ENCODE data around the gene PTPN18.
"Not testable (repeated sequence)": the region's sequence is repeated elsewhere in the genome, so short reads cannot be mapped to it uniquely, and the experiment has no call there.

The PTPN18 gene, protein sequence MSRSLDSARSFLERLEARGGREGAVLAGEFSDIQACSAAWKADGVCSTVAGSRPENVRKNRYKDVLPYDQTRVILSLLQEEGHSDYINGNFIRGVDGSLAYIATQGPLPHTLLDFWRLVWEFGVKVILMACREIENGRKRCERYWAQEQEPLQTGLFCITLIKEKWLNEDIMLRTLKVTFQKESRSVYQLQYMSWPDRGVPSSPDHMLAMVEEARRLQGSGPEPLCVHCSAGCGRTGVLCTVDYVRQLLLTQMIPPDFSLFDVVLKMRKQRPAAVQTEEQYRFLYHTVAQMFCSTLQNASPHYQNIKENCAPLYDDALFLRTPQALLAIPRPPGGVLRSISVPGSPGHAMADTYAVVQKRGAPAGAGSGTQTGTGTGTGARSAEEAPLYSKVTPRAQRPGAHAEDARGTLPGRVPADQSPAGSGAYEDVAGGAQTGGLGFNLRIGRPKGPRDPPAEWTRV

DNA sequence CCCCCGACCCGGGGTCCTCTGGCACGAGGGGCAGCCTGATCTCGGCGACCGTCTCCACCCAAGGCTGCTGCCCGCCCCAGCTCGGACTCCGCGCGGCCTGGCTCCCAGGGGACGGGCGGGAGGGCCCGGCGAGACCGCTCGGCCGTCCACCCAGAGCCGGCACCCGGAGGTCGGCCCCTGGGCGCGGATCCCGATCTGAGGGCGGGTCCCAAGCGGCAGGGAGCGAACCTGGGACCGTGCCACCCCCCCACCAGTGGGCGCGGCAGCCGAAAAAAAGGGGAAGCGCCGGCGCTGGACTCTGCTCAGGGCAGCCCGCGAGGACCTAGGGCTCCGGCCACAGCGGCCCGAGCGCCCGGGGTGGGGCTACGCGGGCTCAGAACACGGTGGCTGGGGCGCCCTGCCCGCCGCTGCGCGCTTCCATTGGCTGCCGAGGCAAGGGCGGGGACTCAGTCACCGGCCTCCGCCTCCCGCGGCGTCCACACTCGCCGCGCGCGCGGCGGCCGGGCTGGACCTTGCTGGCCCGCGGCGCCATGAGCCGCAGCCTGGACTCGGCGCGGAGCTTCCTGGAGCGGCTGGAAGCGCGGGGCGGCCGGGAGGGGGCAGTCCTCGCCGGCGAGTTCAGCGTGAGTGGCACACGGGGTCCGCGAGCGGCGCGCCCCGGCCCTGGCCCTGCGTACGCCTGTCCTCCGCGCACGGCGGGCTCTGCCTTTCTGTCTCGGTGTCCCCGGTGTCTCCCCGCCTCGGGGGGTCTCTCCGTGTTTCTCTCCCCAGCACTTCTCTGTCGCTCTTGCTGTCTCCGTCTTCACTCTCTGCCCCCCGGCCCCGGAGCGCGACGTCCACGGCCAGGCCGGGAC is at the start of gene PTPN18:
TSS of gene PTPN18 (plus strand) at position 479 of the 854 bp plus-strand sequence. CDS start at position 531, 52 bp downstream.
- DNase-seq (ENCODE audit: low spot score), result peak; percentile 74

DNA sequence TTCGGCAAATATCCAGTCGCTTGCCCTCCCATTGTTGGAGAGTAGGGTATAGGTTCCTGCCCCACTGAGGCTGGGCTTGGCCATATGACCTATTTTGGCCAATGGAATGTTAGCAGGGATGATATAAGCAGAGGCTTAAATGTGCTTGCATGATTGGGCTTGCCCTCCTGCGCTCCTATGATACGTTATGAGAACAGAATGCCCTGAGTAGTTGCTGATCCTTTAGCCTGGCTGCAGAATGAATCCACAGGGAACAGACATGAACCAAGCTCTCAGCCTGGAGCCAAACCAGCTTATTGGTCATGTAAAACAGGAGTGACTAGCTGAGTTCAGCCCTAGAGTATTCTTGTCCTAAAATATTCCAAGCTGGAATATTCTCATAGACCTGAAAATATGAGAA is 48.0 kb upstream of the PTPN18 start:
- no peak for DNase-seq (ENCODE audit: low spot score)

DNA sequence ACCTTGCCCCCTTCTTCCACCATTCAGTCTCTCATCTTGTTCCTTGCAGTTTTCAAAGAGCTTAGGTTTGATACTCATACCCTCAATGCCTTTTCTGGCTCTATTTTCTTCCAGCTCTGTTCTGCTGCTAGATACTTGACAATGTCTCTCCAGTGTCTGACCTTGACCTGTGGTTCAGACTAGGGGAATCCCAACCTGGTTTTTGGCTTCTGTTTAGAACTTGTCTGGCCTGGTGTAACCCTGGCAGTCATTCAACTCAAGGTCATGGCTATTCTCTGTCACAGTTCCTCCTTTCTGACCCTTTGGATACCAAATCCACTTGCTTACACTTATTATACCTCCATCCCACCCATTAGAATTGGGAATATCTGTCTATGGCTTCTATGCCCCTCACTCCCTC is 45.0 kb upstream of the PTPN18 start:
- no peak for DNase-seq (ENCODE audit: low spot score)

DNA sequence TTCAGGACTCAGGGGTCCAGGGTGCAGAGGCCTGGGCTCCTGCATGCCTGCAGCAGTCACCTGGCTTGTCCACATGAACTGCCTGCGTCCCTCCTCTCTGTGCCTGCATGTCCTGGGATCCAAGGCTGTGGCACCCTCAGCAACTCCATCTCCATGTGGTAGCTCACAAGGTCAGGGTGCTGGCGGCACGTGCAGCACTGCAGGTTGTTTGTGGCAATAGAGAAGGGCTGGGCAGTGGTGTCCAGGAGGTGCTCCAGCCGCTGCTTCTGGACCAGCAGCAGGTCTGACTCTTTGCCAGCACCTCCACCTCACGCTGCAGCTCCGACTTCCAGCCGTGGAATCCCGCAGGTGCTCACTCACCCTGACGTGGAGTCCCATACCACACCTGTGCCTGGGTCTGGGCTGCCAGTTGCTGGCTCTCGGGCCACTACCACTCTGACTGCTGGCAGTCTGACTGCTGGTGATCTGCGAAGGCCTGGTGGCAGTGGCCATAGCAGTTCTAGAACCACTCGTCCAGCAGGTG is 42.0 kb upstream of the PTPN18 start:
- DNase-seq (ENCODE audit: low spot score), result no peak

DNA sequence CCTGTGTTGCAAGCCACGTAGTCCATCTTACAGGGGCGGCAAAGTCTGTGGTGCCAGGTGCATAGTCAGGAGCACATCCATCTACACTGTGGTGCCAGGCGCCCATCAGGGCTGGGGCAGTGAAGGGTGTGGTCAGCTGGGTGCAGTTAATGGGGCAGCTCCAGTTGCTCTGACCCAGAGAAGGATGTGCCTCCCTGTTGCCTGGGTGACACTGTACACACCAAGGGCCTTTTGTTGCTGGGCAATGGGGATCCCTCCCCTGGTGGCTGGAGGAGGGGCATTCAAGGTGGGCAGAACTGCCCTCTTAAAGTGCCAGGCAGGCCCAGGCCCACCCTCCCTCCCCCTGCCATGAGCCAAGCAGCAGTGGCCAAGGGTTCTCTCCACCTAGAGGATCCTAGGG is 41.5 kb upstream of the PTPN18 start:
- no peak for DNase-seq (ENCODE audit: low spot score)

DNA sequence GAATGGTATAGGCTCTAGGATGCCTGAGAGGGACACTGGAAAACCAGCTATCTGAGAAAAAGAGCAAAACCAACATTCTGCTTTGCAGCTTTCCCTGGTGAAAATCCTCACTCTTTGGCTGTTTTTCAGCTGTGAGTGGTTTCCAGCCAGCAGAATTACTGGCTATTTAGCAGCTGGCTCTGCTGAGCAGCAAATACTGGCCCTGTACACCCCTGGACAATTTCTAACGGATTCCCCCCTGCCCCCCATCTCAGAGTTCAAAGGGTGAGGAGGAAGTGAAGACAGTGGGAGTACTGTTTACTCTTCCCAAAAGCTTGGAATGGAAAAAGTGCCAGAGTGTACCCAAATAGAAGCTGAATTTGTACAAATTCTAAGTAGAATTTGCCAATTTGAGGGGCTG is 39.3 kb upstream of the PTPN18 start:
- DNase-seq (ENCODE audit: low spot score), result no peak

DNA sequence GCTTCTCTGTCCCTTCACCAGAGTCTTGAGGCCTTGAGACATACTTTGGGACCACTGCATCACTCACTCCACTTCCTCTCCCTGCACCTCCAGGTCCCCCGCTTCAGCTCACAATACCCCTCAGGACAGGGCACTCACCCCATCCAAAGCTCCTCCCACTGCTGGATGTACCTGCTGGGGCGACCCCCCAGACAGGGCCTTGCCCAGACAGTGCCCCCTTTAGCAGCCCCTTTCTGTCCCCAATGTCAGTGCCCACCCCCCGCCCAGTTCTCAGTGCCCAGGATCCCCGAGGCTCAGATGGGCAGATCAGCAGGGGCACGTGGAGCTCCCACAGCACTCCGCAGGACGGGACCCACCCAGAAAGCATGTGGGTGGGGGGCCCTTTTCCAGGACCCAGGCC is 37.0 kb upstream of the PTPN18 start:
- DNase-seq (ENCODE audit: low spot score), result no peak

DNA sequence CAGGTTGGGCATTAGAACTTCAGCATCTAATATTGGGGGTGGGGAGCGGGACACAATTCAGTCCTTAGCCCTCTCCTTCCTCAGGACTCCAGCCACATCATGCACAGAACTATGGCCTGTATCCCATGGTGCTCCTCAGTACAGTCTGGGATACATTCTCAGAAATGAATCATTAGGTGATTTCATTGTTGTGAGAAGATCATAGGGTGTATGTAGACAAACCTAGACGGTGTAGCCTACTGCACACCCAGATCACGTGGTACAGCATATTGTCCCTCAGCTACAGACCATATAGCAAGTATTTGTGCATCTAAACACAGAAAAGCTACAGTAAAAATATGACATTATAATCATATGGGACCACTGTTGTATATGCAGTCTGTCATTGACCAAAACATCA is 36.3 kb upstream of the PTPN18 start:
- no peak for DNase-seq (ENCODE audit: low spot score)

DNA sequence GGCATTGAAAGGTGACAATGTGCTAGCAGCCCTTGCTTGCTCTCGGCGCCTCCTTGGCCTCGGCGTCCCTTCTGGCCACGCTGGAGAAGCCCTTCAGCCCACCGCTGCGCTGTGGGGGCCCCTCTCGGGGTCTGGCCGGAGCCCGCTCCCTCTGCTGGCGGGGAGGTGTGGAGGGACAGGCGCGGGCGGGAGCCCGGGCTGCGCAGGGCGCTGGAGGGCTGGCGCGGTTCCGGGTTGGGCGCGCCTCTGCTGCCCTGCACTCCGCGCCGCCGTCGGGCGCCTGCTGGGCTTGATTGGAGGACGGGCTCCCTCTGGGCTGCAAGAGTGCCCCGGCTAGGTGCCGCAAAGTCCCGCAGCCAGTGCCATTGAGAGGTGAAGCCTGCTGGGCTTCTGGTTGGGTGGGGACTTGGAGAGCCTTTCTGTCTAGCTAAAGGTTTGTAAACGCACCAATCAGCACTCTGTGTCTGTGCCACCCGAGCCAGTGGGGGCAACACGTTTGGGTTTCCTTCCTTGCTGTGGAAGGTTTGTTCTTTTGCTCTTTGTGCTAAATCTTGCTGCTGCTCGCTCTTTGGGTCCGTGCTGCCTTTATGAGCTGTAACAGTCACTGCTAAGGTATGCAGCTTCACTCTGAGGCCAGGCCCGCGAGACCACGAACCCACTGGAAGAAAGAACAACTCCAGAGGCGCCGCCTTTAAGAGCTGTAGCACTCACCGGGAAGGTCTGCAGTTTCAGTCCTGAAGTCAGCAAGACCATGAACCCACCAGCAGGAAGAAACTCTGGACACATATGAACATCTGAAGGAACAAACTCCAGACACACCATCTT is 27.9 kb upstream of the PTPN18 start:
- no peak for DNase-seq (ENCODE audit: low spot score)

DNA sequence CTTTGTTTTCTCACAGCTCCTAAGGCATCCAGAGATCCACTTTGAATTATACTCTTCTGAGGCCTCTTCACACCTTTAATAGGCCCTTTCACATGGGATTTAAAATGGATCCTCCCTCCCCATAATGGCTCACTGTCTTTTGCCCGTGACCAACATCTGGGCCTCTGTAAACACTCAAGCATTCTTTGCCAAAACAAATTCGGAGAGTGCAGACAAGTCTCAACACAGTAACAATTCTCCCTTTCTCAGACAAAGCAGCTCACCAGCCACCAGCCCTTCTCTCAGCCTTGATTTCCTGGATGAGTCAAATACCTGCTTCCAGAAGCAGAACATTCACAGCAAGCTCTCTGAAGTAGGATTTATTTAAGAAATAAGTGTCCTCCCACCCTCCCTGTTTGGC is 27.1 kb upstream of the PTPN18 start:
- no peak for DNase-seq (ENCODE audit: low spot score)

DNA sequence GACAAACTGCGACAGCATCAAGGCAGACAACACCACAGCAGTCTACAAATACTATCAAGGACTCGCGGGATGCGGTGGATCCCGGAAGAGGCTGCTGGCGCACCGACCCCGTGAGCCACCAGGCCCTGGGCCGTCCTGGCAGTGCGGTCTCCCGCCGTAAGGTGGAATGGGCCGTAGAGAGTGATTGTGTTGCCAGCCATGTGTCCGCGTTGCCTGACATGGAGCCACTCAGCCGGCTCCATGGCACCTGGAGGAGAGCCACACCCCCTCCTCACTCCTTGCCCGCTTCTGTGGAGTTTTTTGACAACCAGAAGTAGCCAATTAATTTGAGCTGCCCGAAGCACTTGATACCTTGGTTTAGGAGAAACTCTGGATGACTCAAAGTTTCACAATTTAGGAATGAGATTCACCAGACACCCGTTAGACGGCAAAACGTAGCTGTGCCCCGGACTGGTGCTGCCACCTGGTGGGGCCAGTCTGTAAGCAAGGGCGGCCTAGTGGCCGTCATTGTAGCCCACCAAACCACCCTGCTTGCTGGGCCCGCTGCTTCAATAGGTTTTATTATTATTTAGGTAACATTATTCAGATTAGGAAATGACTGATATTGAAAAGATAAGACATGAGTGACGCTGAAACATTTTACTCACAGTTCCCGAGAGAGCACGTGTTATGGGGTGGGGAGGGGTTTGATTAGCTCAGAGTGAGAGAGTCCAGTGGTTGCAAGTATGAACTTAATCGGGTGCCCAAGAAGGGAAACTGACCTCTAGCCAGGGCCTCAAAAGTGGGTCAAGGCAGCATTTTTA is 23.4 kb upstream of the PTPN18 start:
- peak; percentile 82 for DNase-seq (ENCODE audit: low spot score)

DNA sequence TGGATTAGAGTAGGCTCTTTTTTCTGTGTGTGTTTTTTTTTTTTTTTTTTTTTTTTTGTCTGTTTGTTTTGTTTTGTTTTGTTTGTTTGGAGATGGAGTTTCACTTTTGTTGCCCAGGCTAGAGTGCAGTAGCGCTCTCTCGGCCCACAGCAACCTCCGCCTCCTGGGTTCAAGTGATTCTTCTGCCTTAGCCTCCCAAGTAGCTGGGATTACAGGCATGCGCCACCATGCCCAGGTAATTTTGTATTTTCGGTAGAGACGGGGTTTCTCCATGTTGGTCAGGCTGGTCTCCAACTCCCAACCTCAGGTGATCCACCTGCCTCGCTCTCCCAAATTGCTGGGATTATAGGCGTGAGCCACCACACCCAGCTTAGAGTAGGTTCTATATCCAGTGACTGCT is 22.6 kb upstream of the PTPN18 start:
- DNase-seq (ENCODE audit: low spot score), result not testable (repeated sequence)

DNA sequence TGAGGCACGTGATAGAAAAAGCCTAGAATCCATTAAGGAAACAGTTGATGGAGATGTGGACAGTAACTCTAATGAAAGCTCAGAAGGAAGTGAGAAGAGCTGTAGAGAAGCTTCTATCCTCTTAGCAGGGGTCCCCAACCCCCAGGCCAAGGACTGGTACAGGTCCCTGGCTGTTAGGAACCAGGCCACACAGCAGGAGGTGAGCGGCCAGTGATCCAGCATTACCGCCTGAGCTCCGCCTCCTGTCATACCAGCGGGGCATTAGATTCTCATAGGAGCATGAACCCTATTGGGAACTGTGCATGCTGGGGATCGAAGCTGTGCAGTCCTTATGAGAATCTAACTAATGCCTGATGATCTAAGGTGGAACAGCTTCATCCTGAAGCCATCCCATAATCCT is 21.8 kb upstream of the PTPN18 start:
- no peak for DNase-seq (ENCODE audit: low spot score)

DNA sequence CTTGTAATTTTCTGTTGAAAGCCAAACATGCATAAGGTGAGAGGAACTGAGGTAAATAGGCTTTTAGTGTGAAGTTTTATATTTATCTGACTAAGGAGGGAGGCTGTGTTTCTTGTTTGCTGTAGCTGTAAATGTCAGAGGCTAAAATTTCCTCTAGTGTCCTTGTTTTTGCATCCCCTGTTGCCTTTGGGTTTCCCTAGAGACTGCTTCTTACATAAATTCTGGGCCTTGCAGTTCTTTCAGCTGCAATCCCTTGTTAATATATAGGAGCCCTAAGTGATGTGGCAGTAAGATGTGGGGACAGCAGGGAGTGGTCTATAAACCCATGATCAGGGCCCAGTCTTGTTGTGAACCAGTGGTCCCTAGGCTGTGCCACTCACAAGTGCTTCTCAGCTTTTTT is 20.6 kb upstream of the PTPN18 start:
- DNase-seq (ENCODE audit: low spot score), result no peak

DNA sequence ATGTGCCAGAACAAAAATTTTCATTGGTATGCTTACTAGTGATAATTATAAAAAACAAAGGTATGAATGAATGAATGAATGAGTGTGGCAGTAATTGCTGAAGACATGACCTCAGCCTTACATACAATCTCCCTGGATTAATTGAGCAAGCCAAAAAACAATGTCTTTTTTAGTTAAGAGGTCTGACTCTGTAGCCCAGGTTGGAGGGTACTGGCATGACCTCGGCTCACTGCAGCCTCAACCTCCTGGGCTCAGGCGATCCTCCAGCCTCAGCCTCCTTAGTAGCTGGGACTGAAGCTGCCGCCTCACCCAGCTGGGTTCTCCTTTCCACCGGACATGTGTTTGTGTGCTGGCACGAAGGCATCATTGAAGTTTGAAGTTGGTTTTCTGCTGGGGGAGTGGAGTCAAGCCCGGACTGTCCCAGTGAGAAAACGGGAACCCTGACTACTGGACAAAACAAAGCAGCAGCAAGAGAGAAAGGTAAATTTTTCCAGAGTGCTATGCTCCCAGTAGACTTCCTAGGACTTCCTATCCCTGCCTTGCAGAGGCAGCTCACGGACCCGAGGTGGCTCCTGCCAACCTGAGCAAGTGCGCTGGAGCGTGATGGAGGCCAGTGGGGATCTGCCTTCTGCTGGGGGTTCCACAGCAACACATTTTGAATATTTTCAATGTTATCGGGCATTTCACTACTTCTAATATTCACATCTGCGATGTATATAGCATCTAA is 19.5 kb upstream of the PTPN18 start:
- no peak for DNase-seq (ENCODE audit: low spot score)

DNA sequence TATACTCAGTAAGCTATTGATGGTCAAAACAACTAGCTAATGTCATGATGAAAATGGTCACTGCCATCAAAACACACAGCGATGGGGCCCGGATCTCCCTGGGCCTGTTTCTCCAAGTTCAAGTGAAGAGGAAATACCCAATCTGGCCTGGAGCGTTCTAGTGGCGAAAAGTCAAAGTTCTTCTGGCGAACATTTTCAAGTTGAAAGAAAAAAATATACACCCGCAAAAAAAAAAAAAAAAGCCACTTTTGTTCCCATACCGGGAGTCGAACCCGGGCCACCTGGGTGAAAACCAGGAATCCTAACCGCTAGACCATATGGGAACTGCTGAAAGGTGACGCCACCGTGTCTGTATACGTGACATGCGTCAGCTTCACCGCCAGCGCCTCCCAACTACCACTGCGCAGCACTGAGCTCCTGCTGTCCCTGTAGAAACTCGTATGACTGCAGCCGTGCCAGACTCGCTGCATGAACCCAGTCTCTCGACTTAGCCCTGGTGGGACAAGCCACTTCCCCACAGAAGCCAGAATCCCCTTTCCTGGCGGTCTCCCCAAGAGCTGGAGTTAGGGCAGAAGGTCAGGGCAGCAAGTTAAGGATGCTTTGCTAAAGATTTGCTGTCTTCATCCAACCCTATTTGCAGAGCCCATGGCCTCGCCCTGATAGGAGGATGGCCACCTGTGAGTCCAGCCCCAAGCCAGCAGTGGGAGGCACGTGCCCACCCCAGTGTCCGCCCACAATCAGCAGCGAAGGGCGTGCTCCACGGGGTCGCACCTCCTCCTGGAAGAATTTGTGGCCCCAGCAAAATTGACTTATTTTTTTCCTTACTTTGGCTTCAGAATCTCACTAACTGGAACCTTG is 18.8 kb upstream of the PTPN18 start:
- DNase-seq (ENCODE audit: low spot score), result peak; percentile 75

DNA sequence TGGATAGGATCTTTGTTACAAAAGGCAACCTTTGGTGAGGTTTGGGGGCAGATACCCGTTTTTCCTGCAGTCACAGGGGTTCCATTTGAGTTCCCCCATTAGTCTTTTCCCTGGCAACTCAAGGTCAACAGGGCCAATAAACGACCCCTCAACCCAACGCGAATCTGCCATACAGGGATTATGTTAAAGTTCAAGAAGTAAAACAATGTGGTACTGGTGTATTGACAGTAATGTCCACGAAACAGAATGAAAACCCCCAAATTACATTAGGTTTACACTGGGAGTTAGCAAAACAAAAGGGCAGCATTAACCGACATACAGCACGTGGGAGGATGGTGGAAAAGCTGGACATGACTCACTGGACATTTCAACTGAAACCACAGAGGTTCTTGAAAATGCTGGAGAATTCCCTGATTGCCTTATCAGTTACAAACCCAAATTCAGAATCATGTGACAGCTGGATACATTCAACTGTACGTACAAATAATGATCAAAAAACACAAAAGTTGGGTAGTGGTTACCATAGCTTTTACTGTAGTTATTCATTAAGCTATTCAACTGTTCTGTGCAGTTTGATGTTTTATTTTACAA is 18.0 kb upstream of the PTPN18 start:
- no peak for DNase-seq (ENCODE audit: low spot score)

DNA sequence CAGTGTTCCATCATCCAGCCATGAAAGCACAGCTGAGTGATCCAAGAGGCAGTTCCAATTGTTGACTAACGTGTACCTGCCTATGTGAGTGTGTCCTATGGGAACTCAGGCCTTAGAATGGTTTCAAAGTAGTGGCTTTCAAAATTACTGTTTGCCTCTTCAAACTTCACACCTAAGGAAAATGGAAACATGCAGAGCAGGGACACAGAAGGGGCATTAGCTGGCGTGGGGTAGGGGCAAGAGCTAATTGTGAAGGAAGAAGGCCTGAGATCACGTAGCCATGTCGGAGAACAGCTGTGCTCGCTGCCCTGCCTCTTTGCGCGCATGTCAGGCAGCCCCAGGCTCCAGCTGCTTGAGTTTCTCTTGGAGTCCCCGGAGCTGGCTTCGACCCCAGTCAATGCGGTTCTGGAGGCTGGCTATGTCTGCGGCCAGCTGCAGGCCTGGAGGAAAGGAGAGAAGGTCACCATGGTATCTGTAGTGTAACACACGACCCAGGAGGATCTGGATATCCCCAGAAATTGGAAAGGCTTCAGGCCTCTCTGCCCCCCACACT is 17.0 kb upstream of the PTPN18 start:
- no peak for DNase-seq (ENCODE audit: low spot score)

Measured in germinal center (tissue), 1 donor.